Colonic mucosa (tissue), 4 donors: ENCODE measurements around the gene B3GALNT1. TPM values are rescaled to one million over a fixed set of nuclear protein-coding genes. Genes with fewer than 3 reads are reported as not detected.
A peak's percentile ranks its signal among the peaks of the same experiment; 100 is the strongest.

ENCODE experiments used
- DNase-seq: peaks from one replicate; pipeline ENCODE4 v3.0.0-alpha.2; 2020
- H3K27ac ChIP-seq: fragments of 200-600 bp; one replicate; pipeline ENCODE4 v1.8.0; 2021
- H3K27me3 ChIP-seq: fragments of 200-600 bp; one replicate; pipeline ENCODE4 v1.8.0; 2021
- H3K36me3 ChIP-seq: fragments of 200-600 bp; one replicate; pipeline ENCODE4 v1.8.0; 2021
- H3K4me1 ChIP-seq: fragments of 200-600 bp; one replicate; pipeline ENCODE4 v1.8.0; 2021; ENCODE audit warnings: mild to moderate bottlenecking
- H3K4me3 ChIP-seq: fragments of 200-600 bp; one replicate; pipeline ENCODE4 v1.8.0; 2021
- H3K9ac ChIP-seq, 2 donors: one replicate each; pipeline ENCODE4 v1.7.0; 2013; ENCODE audit warnings: control low read depth in 2 of 2, low read depth in 2 of 2, low read length in 2 of 2
- H3K9me3 ChIP-seq: fragments of 200-600 bp; one replicate; pipeline ENCODE4 v1.8.0; 2021
- CTCF ChIP-seq: fragments of 200-600 bp; IDR thresholded peaks from one replicate; pipeline ENCODE4 v1.8.0; 2022; ENCODE audit warnings: antibody characterized with exemption, mild to moderate bottlenecking
- intact Hi-C: fragments of 100-400 bp; cut with DNase I; formaldehyde crosslinking; loops from one replicate; pipeline ENCODE4 v1.14.1; 2022
- total RNA-seq, 2 donors: library from RNA; stranded (reverse); fragmentation: NEBNext Ultra II Directional in 1 of 2; extraction: Animal tissue kit (Norgen Biotek cat#: 25700) in 1 of 2; gene quantifications; one replicate each; pipeline ENCODE4 v1.2.1, GENCODE V29; 2021
- donor health status: healthy.
- donor health status: DM: no; HTN: no; CAD: no.
- donor health status: DM: no; HTN: no; CAD: no.

B3GALNT1 gene
- total RNA-seq, 2 donors from 2014 or later: 0.94 to 1.8 TPM

DNA sequence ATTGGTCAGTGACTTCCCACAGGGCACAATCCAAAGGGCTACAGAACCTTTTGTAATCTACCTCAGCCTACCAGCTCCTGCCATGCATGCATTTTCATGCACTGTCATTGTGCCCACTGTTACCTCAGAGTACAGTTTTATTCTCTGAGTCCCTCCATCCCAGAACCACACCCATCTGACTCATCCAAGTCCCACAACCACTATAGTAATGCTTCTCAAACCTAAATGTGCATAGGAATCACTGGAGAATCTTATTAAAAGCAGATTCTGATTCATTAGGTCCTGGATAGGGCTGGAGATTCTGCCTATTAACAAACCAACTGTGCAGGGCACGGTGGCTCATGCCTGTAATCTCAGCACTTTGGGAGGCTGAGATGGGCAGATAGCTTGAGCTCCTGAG lies 3.7 kb upstream of the B3GALNT1 start:
- no peak for DNase-seq
- intact Hi-C loops: no loop called here
- H3K9ac ChIP-seq: no peak overlapping the region
- no peaks in the 10 kb centered on the region for H3K9me3 ChIP-seq
- no peak overlapping the region for H3K27ac ChIP-seq
- H3K36me3 ChIP-seq: no peaks in the 10 kb centered on the region
- H3K27me3 ChIP-seq: no peaks in the 10 kb centered on the region
- no peak for TF ChIP-seq CTCF
- no peaks in the 10 kb centered on the region for H3K4me1 ChIP-seq
- no peak overlapping the region for H3K4me3 ChIP-seq

DNA sequence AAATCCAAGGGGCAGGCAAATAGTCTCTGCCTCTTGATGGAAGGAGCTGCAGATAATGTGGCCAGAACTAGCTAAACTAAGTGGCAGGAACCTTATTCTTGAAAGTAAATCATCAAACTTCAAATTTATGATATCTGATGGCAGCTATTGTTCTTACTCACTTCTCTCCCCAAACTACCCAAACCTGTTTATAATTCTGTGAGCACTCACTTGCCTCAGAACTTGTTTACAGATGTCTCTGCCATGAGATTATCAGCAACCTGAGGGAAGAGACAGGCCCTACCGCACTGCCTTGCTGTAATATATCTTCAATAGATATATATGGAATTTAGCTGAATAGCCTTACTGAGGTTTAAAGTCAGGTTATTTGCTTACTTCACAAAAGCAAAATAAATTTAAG lies 2.2 kb upstream of the B3GALNT1 start:
- H3K36me3 ChIP-seq: no peaks in the 10 kb centered on the region
- no peak for DNase-seq
- no peaks in the 10 kb centered on the region for H3K27me3 ChIP-seq
- intact Hi-C loops: no loop called here
- no peak for TF ChIP-seq CTCF
- H3K4me1 ChIP-seq: no peaks in the 10 kb centered on the region
- no peak overlapping the region for H3K27ac ChIP-seq
- H3K9ac ChIP-seq: no peak overlapping the region
- H3K9me3 ChIP-seq: no peaks in the 10 kb centered on the region
- no peak overlapping the region for H3K4me3 ChIP-seq

DNA sequence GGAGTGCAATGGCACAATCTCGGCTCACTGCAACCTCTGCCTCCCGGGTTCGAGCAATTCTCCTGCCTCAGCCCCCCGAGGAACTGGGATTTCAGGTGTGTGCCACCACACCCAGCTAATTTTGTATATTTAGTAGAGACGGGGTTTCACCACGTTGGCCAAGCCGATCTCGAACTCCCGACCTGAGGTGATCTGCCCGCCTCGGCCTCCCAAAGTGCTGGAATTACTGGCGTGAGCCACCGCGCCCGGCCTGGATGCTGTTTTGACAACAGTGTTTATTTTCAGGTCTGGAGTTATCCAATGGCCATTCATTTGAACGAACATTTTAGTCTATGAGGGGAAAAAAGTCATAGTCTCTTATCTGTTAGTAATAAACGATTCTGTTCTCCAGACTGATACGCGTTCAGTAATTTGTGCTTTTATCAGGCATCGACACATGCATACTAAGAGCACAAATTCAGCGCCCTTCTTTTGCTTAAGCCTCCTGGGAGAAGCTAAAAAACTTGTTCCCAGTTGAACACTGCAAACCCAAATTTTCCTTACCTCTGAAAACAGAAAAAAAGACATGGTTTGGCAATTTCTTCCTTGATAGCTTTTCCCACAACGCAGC lies 1.3 kb downstream of the B3GALNT1 start:
- peak overlapping the region; percentile 66 for H3K4me3 ChIP-seq
- H3K9ac ChIP-seq: no peak overlapping the region
- no peaks in the 10 kb centered on the region for H3K27me3 ChIP-seq
- H3K27ac ChIP-seq: no peak overlapping the region
- no peak for DNase-seq
- H3K9me3 ChIP-seq: no peaks in the 10 kb centered on the region
- H3K36me3 ChIP-seq: no peaks in the 10 kb centered on the region
- no peaks in the 10 kb centered on the region for H3K4me1 ChIP-seq
- intact Hi-C loops: no loop called here
- no peak for TF ChIP-seq CTCF

- no peak for TF ChIP-seq CTCF
- intact Hi-C loops: no loop called here
- Histone ChIP-seq H3K27me3 (no peaks in the 10 kb centered on the region), H3K36me3 (no peaks in the 10 kb centered on the region), H3K9ac (no peak overlapping the region), H3K4me3 (no peak overlapping the region), H3K27ac (no peak overlapping the region), H3K9me3 (no peaks in the 10 kb centered on the region), H3K4me1 (no peaks in the 10 kb centered on the region)
- DNase-seq: no peak
Observed at GRCh38 chr3:161101609-161102008, 3.5 kb downstream of the B3GALNT1 start.

DNA sequence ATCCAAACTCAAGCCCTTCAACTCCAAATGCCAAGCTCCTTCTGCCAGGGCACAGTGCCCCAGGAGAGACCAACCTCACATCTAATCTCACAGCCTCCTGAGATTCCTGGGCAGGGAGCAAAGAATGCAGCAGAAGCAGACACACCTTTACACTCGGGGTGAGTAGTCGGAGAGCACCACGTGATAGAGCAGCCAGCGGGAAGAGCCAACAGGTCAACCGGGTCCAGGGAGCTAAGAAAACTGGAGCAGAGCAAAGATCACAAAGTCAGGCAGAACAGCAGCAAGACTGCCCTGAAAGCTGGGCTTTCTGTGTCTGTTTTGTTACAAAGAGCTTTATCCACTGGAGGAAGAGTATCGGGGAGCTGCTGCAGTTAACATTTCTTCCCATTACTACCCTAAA lies 4.2 kb downstream of the B3GALNT1 start:
- peak; percentile 28 for DNase-seq
- Histone ChIP-seq H3K27ac (no peak overlapping the region), H3K9me3 (no peaks in the 10 kb centered on the region), H3K9ac (no peak overlapping the region), H3K4me3 (no peak overlapping the region), H3K36me3 (no peaks in the 10 kb centered on the region), H3K27me3 (no peaks in the 10 kb centered on the region), H3K4me1 (no peaks in the 10 kb centered on the region)
- TF ChIP-seq CTCF: no peak
- intact Hi-C loops: no loop called here
